Fibroblast of mammary gland (primary cell): ENCODE measurements around the gene CRACDL.

Experiments
- DNase-seq: peaks from one replicate; pipeline ENCODE4 v3.0.0-alpha.2; 2010; ENCODE audit warnings: low read depth
- H3K4me3 ChIP-seq: 2 replicates; pipeline ENCODE4 v1.5.1; 2011; ENCODE audit warnings: low read depth, mild to moderate bottlenecking, low read length, moderate library complexity; ENCODE audit not compliant: control insufficient read depth
- CTCF ChIP-seq: conservative IDR thresholded peaks from 2 replicates; pipeline ENCODE4 v1.5.1; 2011; ENCODE audit warnings: low read depth, low read length, inconsistent platforms; ENCODE audit not compliant: control insufficient read depth, insufficient read depth

CRACDL gene

GRCh38 chr2:98948956-98949739 lies 13.1 kb upstream of the CRACDL start:
- no peak for TF ChIP-seq CTCF

GRCh38 chr2:98947554-98947953 lies 11.5 kb upstream of the CRACDL start:
- H3K4me3 ChIP-seq = no peak overlapping the region
- no peak for DNase-seq
- no peak for TF ChIP-seq CTCF

More at GRCh38 chr2:98948956-98949739, 13.1 kb upstream of the CRACDL start:
- no peak overlapping the region for H3K4me3 ChIP-seq
- DNase-seq = no peak

GRCh38 chr2:98946855-98947254 lies 10.8 kb upstream of the CRACDL start:
- TF ChIP-seq CTCF = no peak
- H3K4me3 ChIP-seq = no peak overlapping the region
- DNase-seq = no peak

- DNase-seq = peak; percentile 56
- TF ChIP-seq CTCF = no peak
- H3K4me3 ChIP-seq = no peak overlapping the region
Measured at GRCh38 chr2:98944775-98945174, 8.8 kb upstream of the CRACDL start.

- TF ChIP-seq CTCF = no peak
- DNase-seq = no peak
- no peak overlapping the region for H3K4me3 ChIP-seq
Measured at GRCh38 chr2:98940102-98940501, 4.1 kb upstream of the CRACDL start.

GRCh38 chr2:98937906-98938305 lies 1.9 kb upstream of the CRACDL start:
- no peak for DNase-seq
- TF ChIP-seq CTCF = no peak
- no peak overlapping the region for H3K4me3 ChIP-seq
